Measurements from ENCODE around the gene TMEM120B. TPM values are rescaled to one million over a fixed set of nuclear protein-coding genes. Genes with fewer than 3 reads are reported as not detected.
A peak's percentile ranks its signal among the peaks of the same experiment; 100 is the strongest.

TMEM120B gene
- total RNA-seq, 1 donor from 2014 or later = 12.8 TPM

- DNase-seq (ENCODE audit: low read depth) = peak; percentile 88
Observed at GRCh38 chr12:121802843-121803698, 90.5 kb downstream of the TMEM120B start.

GRCh38 chr12:121803861-121804416 lies 91.4 kb downstream of the TMEM120B start, which contains the start of gene SETD1B:
TSS of gene SETD1B (plus strand) at chr12:121804009. CDS start at chr12:121804738, 729 bp downstream.
- DNase-seq (ENCODE audit: low read depth) = no peak

DNA sequence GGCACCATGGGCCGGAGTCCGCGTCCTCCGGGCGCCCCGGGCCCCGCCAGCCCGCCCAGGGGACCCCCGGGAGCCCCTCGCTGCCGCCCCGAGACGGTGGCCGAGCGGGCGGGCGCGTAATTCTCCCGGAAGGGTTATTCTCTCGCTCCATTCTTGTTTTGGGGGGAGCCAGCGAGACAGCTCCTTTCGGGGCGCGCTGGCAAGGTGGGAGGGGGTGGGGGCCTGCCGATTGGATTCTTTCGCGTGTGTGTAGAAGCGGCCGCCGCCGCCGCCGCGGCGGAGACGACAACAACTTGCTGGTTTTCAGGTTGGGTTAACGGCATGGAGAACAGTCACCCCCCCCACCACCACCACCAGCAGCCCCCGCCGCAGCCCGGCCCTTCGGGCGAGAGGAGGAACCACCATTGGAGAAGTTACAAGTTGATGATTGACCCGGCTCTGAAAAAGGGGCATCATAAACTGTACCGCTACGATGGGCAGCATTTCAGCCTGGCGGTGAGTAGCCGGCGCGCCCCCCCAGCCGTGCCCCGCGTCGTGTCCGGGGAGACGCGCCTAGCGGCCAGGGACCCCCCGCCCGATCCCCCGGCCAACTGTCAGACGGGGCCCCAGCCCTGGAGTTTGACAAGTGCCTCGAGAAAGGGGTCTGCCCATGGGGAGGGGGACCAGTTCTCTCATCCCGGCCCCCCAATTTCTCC lies 92.0 kb downstream of the TMEM120B start:
- DNase-seq (ENCODE audit: low read depth) = no peak

- no peak for DNase-seq (ENCODE audit: low read depth)
Observed at GRCh38 chr12:121805171-121806008, 92.8 kb downstream of the TMEM120B start.

- DNase-seq (ENCODE audit: low read depth) = no peak
Observed at GRCh38 chr12:121806009-121806545, 93.5 kb downstream of the TMEM120B start.

GRCh38 chr12:121806546-121807423 lies 94.2 kb downstream of the TMEM120B start:
- no peak for DNase-seq (ENCODE audit: low read depth)

- no peak for DNase-seq (ENCODE audit: low read depth)
Observed at GRCh38 chr12:121807642-121808347, 95.2 kb downstream of the TMEM120B start.

DNA sequence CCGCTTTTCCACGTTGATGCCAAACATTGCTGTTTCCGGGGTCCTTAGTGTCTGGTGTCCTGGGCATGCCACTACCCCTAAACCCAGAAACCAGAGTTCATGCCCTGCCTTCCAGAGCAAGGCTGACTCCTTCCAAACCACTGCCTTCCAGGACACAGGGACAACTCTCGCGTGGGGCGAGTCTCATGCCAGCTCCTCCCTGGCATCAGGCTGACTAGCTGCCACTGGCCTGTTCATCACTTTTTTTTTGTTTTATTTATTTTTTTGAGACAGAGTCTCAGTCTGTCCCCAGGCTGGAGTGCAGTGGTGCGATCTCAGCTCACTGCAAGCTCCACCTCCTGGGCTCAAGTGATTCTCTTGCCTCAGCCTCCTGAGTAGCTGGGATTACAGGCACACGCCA lies 96.1 kb downstream of the TMEM120B start:
- no peak for DNase-seq (ENCODE audit: low read depth)

DNA sequence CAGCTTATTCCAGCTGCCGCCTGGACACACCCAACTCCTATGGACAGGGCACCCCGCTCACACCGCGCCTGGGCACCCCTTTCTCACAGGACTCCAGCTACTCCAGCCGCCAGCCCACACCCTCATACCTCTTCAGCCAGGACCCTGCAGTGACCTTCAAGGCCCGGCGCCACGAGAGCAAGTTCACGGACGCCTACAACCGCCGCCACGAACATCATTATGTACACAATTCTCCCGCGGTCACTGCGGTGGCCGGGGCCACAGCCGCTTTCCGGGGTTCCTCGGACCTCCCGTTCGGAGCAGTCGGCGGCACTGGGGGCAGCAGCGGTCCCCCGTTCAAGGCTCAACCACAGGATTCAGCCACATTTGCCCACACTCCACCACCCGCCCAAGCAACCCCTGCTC lies 97.2 kb downstream of the TMEM120B start:
- DNase-seq (ENCODE audit: low read depth) = no peak

DNA sequence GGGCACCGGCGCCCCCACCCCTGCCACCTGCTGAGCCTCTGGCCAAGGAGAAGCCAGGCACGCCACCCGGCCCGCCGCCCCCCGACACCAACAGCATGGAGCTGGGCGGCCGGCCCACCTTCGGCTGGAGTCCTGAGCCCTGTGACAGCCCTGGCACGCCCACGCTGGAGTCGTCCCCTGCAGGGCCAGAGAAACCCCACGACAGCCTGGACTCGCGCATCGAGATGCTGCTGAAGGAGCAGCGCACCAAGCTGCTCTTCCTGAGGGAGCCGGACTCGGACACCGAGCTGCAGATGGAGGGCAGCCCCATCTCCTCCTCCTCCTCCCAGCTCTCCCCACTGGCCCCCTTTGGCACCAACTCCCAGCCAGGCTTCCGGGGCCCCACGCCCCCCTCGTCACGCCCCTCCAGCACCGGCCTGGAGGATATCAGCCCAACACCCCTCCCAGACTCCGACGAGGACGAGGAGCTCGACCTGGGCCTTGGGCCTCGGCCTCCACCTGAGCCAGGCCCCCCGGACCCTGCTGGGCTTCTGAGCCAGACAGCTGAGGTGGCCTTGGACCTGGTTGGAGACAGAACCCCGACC lies 97.8 kb downstream of the TMEM120B start:
- no peak for DNase-seq (ENCODE audit: low read depth)

- DNase-seq (ENCODE audit: low read depth) = no peak
Observed at GRCh38 chr12:121810833-121811433, 98.4 kb downstream of the TMEM120B start.

GRCh38 chr12:121811434-121812319 lies 99.1 kb downstream of the TMEM120B start:
- DNase-seq (ENCODE audit: low read depth) = no peak

GRCh38 chr12:121812320-121812871 lies 99.8 kb downstream of the TMEM120B start:
- no peak for DNase-seq (ENCODE audit: low read depth)

GRCh38 chr12:121812921-121813896 lies 100.7 kb downstream of the TMEM120B start:
- no peak for DNase-seq (ENCODE audit: low read depth)

- DNase-seq (ENCODE audit: low read depth) = no peak
Observed at GRCh38 chr12:121813951-121814350, 101.4 kb downstream of the TMEM120B start.

- no peak for DNase-seq (ENCODE audit: low read depth)
Observed at GRCh38 chr12:121814429-121815119, 102.0 kb downstream of the TMEM120B start.
